GM12892 (cell line): ENCODE measurements around the gene KRTAP3-2.

Experiments used
- POLR2A ChIP-seq: IDR thresholded peaks from 2 replicates; pipeline ENCODE4 v1.6.1; 2011; ENCODE audit warnings: low read depth, low read length, control low read depth
- POLR2AphosphoS5 ChIP-seq: IDR thresholded peaks from 2 replicates; pipeline ENCODE4 v1.6.1; 2011; ENCODE audit warnings: low read depth, low read length, control low read depth

DNA sequence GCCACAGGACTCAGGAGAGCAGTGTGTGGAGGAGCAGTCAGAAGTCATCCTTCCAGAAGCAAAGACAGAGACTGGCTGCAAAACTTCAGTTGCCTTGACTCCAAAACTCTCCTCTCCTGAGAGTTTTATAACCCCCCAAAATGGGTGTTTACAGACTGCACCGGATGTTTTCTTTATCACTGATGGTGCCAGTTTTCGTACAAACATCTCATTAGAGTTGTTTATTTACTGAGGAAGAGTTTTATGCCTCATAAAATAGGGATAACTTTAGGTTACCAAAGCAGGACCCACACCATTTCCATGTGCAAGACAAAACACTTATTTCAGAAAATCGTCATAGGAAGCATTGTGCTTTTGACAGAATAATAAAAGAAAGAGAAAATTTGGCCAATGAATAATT, 15.5 kb downstream of the KRTAP3-2 start, which contains the start of gene KRT40:
- no peak for TF ChIP-seq POLR2AphosphoS5
- TF ChIP-seq POLR2A, result no peak
